Thyroid gland (tissue), 4 donors: ENCODE results near the gene ADAM8.

ENCODE experiments used
- POLR2A ChIP-seq, 2 donors: fragments of 450-650 bp; IDR thresholded peaks; one replicate each; pipeline ENCODE4 v1.6.1; 2017; ENCODE audit warnings: antibody characterized with exemption in 2 of 2, mild to moderate bottlenecking in 2 of 2, moderate library complexity in 1 of 2
- TF ChIP-seq, protein P1 (sequence below), 6 experiments: fragments of 200-600 bp in 3 of 6; fragments of 450-650 bp in 3 of 6; sonication (generic) in 3 of 6; IDR thresholded peaks; one replicate each; pipeline ENCODE4 v1.5.1; 2016 to 2019; ENCODE audit warnings: antibody characterized with exemption in 6 of 6, mild to moderate bottlenecking in 2 of 6, inconsistent platforms in 1 of 6, moderate library complexity in 1 of 6

DNA sequence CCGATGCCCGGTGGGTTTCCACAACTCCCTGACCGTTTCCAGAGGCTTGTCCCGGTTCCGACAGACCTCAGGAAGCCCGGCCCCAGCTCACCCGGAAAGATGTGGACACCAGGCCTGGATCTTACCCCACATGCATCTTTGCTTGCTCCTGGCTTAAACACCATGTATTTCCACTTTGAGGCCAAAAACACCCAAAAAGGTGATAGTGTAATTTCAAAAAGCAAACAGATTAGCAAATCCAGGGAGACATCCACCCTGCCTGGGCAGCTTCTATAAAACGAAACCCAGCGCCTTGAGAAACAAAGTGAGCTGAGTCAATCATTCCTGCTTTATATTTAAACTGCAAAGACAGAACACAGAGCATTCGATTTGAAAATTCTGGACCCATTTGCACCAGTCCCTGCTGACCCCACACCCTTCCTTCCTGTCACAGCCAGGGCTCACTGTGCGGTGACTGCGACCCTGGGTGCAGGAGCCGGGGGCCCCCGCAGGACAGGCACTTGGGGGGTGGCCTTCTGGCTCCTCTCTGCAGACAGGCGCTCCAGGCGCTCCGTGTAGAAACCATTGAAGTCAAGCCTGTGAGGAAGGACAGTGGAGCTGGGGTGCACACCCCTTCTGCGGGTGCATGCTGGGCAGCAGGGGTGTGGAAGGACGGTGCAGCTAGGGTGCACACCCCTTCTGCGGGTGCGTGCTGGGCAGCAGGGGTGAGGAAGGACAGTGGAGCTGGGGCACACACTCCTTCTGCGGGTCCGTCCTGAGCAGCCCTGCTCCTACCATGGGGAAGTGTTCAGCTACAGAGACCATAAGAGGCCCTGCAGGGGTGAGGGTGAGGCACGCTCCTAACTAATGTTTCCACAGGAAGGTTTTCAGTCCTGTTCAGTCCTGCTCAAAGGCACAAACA is 2.9 kb upstream of the ADAM8 start:
- TF ChIP-seq, protein P1, sequence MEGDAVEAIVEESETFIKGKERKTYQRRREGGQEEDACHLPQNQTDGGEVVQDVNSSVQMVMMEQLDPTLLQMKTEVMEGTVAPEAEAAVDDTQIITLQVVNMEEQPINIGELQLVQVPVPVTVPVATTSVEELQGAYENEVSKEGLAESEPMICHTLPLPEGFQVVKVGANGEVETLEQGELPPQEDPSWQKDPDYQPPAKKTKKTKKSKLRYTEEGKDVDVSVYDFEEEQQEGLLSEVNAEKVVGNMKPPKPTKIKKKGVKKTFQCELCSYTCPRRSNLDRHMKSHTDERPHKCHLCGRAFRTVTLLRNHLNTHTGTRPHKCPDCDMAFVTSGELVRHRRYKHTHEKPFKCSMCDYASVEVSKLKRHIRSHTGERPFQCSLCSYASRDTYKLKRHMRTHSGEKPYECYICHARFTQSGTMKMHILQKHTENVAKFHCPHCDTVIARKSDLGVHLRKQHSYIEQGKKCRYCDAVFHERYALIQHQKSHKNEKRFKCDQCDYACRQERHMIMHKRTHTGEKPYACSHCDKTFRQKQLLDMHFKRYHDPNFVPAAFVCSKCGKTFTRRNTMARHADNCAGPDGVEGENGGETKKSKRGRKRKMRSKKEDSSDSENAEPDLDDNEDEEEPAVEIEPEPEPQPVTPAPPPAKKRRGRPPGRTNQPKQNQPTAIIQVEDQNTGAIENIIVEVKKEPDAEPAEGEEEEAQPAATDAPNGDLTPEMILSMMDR (IDR thresholded peaks at IDR 0.05), result no peak
- no peak for TF ChIP-seq POLR2A (IDR thresholded peaks at IDR 0.05)
